ENCODE measurements around the gene TRIB2. TPM values are rescaled to one million over a fixed set of nuclear protein-coding genes. Genes with fewer than 3 reads are reported as not detected.
A peak's percentile ranks its signal among the peaks of the same experiment; 100 is the strongest.

The TRIB2 gene
- total RNA-seq, 1 donor from 2014 or later: 19.3 TPM

- POLR2A ChIA-PET: no interaction called here
- no peak for ATAC-seq (ENCODE audit: low read depth)
- CTCF ChIA-PET: interaction anchor here (1.8 kb wide), 1 partner anchor 882 kb away, joined by 5 read pairs; no protein-coding TSS in a partner anchor
Measured at GRCh38 chr2:12711339-12711738, 5.4 kb upstream of the TRIB2 start.

GRCh38 chr2:12712881-12713280 lies 3.9 kb upstream of the TRIB2 start:
- Mint-ChIP-seq H3K4me3 (no peak overlapping the region), H3K27me3 (no peaks in the 10 kb centered on the region), H3K27ac (no peak overlapping the region), H3K4me1 (peaks cover 40% of the 10 kb centered on the region), H3K36me3 (ENCODE audit: low read depth) (peaks cover 10% of the 10 kb centered on the region), H3K9me3 (no peaks in the 10 kb centered on the region)
- DNase-seq: no peak
- intact Hi-C loops (cut with micrococcal nuclease): loop anchor here (10.0 kb wide), 2 partner anchors 388 to 1558 kb away; partner anchors contain the start of gene SLC66A3
- ChIA-PET POLR2A (no interaction called here), CTCF (interaction anchor here (1.2 kb wide), 1 partner anchor 218 kb away, joined by 4 read pairs; no protein-coding TSS in a partner anchor)
- TF ChIP-seq, protein P1, sequence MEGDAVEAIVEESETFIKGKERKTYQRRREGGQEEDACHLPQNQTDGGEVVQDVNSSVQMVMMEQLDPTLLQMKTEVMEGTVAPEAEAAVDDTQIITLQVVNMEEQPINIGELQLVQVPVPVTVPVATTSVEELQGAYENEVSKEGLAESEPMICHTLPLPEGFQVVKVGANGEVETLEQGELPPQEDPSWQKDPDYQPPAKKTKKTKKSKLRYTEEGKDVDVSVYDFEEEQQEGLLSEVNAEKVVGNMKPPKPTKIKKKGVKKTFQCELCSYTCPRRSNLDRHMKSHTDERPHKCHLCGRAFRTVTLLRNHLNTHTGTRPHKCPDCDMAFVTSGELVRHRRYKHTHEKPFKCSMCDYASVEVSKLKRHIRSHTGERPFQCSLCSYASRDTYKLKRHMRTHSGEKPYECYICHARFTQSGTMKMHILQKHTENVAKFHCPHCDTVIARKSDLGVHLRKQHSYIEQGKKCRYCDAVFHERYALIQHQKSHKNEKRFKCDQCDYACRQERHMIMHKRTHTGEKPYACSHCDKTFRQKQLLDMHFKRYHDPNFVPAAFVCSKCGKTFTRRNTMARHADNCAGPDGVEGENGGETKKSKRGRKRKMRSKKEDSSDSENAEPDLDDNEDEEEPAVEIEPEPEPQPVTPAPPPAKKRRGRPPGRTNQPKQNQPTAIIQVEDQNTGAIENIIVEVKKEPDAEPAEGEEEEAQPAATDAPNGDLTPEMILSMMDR (IDR thresholded peaks at IDR 0.05): no peak
- no peak for ATAC-seq (ENCODE audit: low read depth)

More at GRCh38 chr2:12711339-12711738, 5.4 kb upstream of the TRIB2 start:
- DNase-seq: no peak
- Mint-ChIP-seq H3K9me3 (no peaks in the 10 kb centered on the region), H3K27me3 (no peaks in the 10 kb centered on the region), H3K27ac (no peak overlapping the region), H3K4me3 (no peak overlapping the region), H3K36me3 (ENCODE audit: low read depth) (peaks cover 2% of the 10 kb centered on the region), H3K4me1 (peaks cover 40% of the 10 kb centered on the region)
- TF ChIP-seq, protein P1 (IDR thresholded peaks at IDR 0.05): no peak
- intact Hi-C loops (cut with micrococcal nuclease): loop anchor here (10.0 kb wide), 2 partner anchors 387 to 1557 kb away; partner anchors contain the start of gene SLC66A3

GRCh38 chr2:12714391-12715221 lies 2.1 kb upstream of the TRIB2 start:
- ChIA-PET CTCF (interaction anchor here (0.7 to 4.2 kb wide), 16 partner anchors 11 to 968 kb away, joined by 3 to 64 read pairs (median 10); no protein-coding TSS in a partner anchor), POLR2A (interaction anchor here (1.4 to 2.6 kb wide), 2 partner anchors 214 to 680 kb away, joined by 4 to 11 read pairs; no protein-coding TSS in a partner anchor)
- Mint-ChIP-seq H3K27ac (no peak overlapping the region), H3K27me3 (no peaks in the 10 kb centered on the region), H3K4me1 (peaks cover 41% of the 10 kb centered on the region), H3K9me3 (no peaks in the 10 kb centered on the region), H3K4me3 (no peak overlapping the region), H3K36me3 (ENCODE audit: low read depth) (peaks cover 17% of the 10 kb centered on the region)
- no peak for DNase-seq
- intact Hi-C loops (cut with micrococcal nuclease): loop anchor here (5.0 to 10.0 kb wide), 11 partner anchors 212 to 1560 kb away; partner anchors contain the start of genes E2F6, ROCK2 and SLC66A3
- no peak for ATAC-seq (ENCODE audit: low read depth)
- TF ChIP-seq, protein P1 (IDR thresholded peaks at IDR 0.05): no peak

GRCh38 chr2:12715258-12716031 lies 1.3 kb upstream of the TRIB2 start:
- Mint-ChIP-seq H3K4me1 (peaks cover 41% of the 10 kb centered on the region), H3K27ac (peak overlapping the region; percentile 88), H3K9me3 (no peaks in the 10 kb centered on the region), H3K36me3 (ENCODE audit: low read depth) (peaks cover 17% of the 10 kb centered on the region), H3K4me3 (peak overlapping the region; percentile 91), H3K27me3 (no peaks in the 10 kb centered on the region)
- DNase-seq (no peak), ATAC-seq (ENCODE audit: low read depth) (no peak)
- intact Hi-C loops (cut with micrococcal nuclease): loop anchor here (1.0 to 10.0 kb wide), 24 partner anchors 127 to 1561 kb away; partner anchors contain the start of genes E2F6, LPIN1, ROCK2 and SLC66A3
- TF ChIP-seq, protein P1 (IDR thresholded peaks at IDR 0.05): no peak
- POLR2A ChIA-PET: interaction anchor here (0.8 to 3.8 kb wide), 13 partner anchors 8 to 962 kb away, joined by 3 to 33 read pairs (median 7); no protein-coding TSS in a partner anchor
- CTCF ChIA-PET: interaction anchor here (0.7 to 4.2 kb wide), 31 partner anchors 10 to 968 kb away, joined by 3 to 64 read pairs (median 7); no protein-coding TSS in a partner anchor
